Measurements from ENCODE around the gene NRIP3.
"Not testable (repeated sequence)": the region's sequence is repeated elsewhere in the genome, so short reads cannot be mapped to it uniquely, and the experiment has no call there.

Gene NRIP3

GRCh38 chr11:8967184-8967583 is 36.6 kb downstream of the NRIP3 start:
- no peak for DNase-seq

GRCh38 chr11:8964324-8965320 is 39.2 kb downstream of the NRIP3 start, which contains the start of gene TMEM9B:
TMEM9B (minus strand) TSS chr11:8964442; CDS start chr11:8964313, 129 bp downstream.
- peak; percentile 78 for DNase-seq

- peak; percentile 81 for DNase-seq
These were observed 40.1 kb downstream of the NRIP3 start for GRCh38 chr11:8963569-8964323.

- no peak for DNase-seq
These were observed 41.0 kb downstream of the NRIP3 start for GRCh38 chr11:8962841-8963240.

- no peak for DNase-seq
These were observed 42.4 kb downstream of the NRIP3 start for GRCh38 chr11:8961401-8961800.

GRCh38 chr11:8959546-8960166 is 44.1 kb downstream of the NRIP3 start:
- DNase-seq, result no peak

- no peak for DNase-seq
These were observed 46.9 kb downstream of the NRIP3 start for GRCh38 chr11:8956860-8957259.

GRCh38 chr11:8948886-8949285 is 54.9 kb downstream of the NRIP3 start:
- no peak for DNase-seq

- no peak for DNase-seq
These were observed 56.4 kb downstream of the NRIP3 start for GRCh38 chr11:8947230-8947943.

- no peak for DNase-seq
These were observed 61.2 kb downstream of the NRIP3 start, which contains the start of gene ASCL3 for GRCh38 chr11:8942518-8943066. ASCL3 (minus strand) TSS chr11:8943016; CDS start chr11:8938161, 4,855 bp downstream.

- DNase-seq, result no peak
These were observed 62.3 kb downstream of the NRIP3 start for GRCh38 chr11:8941341-8942103.

- DNase-seq, result no peak
These were observed 66.1 kb downstream of the NRIP3 start for GRCh38 chr11:8937659-8938058.

- no peak for DNase-seq
These were observed 66.6 kb downstream of the NRIP3 start for GRCh38 chr11:8937159-8937558.

GRCh38 chr11:8935789-8936188 is 68.0 kb downstream of the NRIP3 start:
- not testable (repeated sequence) for DNase-seq

GRCh38 chr11:8934742-8935488 is 68.9 kb downstream of the NRIP3 start:
- DNase-seq, result no peak

- DNase-seq, result no peak
These were observed 69.9 kb downstream of the NRIP3 start for GRCh38 chr11:8933931-8934330.

- DNase-seq, result no peak
These were observed 71.1 kb downstream of the NRIP3 start, which contains the start of gene C11orf16 for GRCh38 chr11:8932564-8933180. C11orf16 (minus strand) TSS chr11:8932947; CDS start chr11:8932308, 639 bp downstream.

All from activated naive CD4-positive, alpha-beta T cell treated with anti-CD3 and anti-CD28 coated beads, Interleukin-2, amount 50 U/mL, for 16 hours (primary cell).